ENCODE measurements around the gene PRKRIP1.
"Not testable (repeated sequence)": the region's sequence is repeated elsewhere in the genome, so short reads cannot be mapped to it uniquely, and the experiment has no call there.

GRCh38 chr7:102363549-102364393 is 32.4 kb upstream of the PRKRIP1 start:
- TF ChIP-seq CTCF (conservative IDR thresholded peaks at IDR 0.05; ENCODE audit: low read depth in 2 of 2): 0 out of 4 replicates have a peak, but pooled peaks of 1 of the 2 experiments have one; percentile 2
- not testable (repeated sequence) for TF ChIP-seq EZH2 (IDR thresholded peaks at IDR 0.05; ENCODE audit: low read depth, unreplicated experiment)

Measured in GM23338 (cell line).